Measurements from ENCODE around the gene PKNOX2. TPM values are rescaled to one million over a fixed set of nuclear protein-coding genes. Genes with fewer than 3 reads are reported as not detected.

The PKNOX2 gene
- total RNA-seq, 1 donor from 2014 or later = 17.8 TPM

- Histone ChIP-seq H3K9me3 (no peaks in the 10 kb centered on the region), H3K36me3 (no peaks in the 10 kb centered on the region), H3K4me3 (no peak overlapping the region), H3K27ac (no peak overlapping the region), H3K4me1 (no peaks in the 10 kb centered on the region), H3K27me3 (peaks cover 5% of the 10 kb centered on the region)
- DNase-seq = no peak
- intact Hi-C loops (cut with DNase I) = no loop called here
- ATAC-seq = no peak
- TF ChIP-seq CTCF (IDR thresholded peaks at IDR 0.05) = no peak
Measured at GRCh38 chr11:125358254-125358840, 193.8 kb downstream of the PKNOX2 start.

- Histone ChIP-seq H3K36me3 (no peaks in the 10 kb centered on the region), H3K27ac (no peak overlapping the region), H3K4me1 (no peaks in the 10 kb centered on the region), H3K27me3 (peaks cover 5% of the 10 kb centered on the region), H3K4me3 (no peak overlapping the region), H3K9me3 (no peaks in the 10 kb centered on the region)
- ATAC-seq (no peak), DNase-seq (no peak)
- no peak for TF ChIP-seq CTCF (IDR thresholded peaks at IDR 0.05)
- intact Hi-C loops (cut with DNase I) = no loop called here
Measured at GRCh38 chr11:125359130-125359529, 194.6 kb downstream of the PKNOX2 start.

DNA sequence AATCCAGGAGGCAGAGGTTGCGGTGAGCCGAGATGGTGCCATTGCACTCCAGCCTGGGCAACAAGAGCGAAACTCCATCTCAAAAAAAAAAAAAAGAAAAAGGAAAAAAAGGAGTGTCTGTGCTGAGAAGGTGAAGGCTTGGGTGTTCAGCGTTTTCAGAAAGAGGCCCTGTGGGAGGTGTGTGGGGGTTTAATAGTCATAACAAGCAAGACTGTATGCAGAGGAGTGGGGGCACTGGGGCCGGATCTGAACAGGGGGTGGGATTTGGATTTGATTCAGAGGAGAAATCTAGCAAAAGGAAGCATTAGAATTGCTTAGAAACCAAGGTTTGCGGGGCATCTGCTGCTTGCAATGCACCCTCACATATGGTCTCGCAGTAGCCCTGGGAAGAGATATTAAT lies 195.5 kb downstream of the PKNOX2 start:
- Histone ChIP-seq H3K4me1 (no peaks in the 10 kb centered on the region), H3K27ac (no peak overlapping the region), H3K9me3 (no peaks in the 10 kb centered on the region), H3K36me3 (no peaks in the 10 kb centered on the region), H3K27me3 (peaks cover 5% of the 10 kb centered on the region), H3K4me3 (no peak overlapping the region)
- DNase-seq = no peak
- no peak for ATAC-seq
- intact Hi-C loops (cut with DNase I) = no loop called here
- no peak for TF ChIP-seq CTCF (IDR thresholded peaks at IDR 0.05)

- ATAC-seq = no peak
- peak overlapping the region; percentile 11 for H3K27ac ChIP-seq
- peaks cover 4% of the 10 kb centered on the region for H3K4me1 ChIP-seq
- H3K9me3 ChIP-seq = no peaks in the 10 kb centered on the region
- DNase-seq = no peak
- no peaks in the 10 kb centered on the region for H3K36me3 ChIP-seq
- TF ChIP-seq CTCF (IDR thresholded peaks at IDR 0.05) = no peak
- intact Hi-C loops (cut with DNase I) = no loop called here
- H3K27me3 ChIP-seq = peaks cover 5% of the 10 kb centered on the region
- no peak overlapping the region for H3K4me3 ChIP-seq
Measured at GRCh38 chr11:125364121-125364826, 199.7 kb downstream of the PKNOX2 start.

DNA sequence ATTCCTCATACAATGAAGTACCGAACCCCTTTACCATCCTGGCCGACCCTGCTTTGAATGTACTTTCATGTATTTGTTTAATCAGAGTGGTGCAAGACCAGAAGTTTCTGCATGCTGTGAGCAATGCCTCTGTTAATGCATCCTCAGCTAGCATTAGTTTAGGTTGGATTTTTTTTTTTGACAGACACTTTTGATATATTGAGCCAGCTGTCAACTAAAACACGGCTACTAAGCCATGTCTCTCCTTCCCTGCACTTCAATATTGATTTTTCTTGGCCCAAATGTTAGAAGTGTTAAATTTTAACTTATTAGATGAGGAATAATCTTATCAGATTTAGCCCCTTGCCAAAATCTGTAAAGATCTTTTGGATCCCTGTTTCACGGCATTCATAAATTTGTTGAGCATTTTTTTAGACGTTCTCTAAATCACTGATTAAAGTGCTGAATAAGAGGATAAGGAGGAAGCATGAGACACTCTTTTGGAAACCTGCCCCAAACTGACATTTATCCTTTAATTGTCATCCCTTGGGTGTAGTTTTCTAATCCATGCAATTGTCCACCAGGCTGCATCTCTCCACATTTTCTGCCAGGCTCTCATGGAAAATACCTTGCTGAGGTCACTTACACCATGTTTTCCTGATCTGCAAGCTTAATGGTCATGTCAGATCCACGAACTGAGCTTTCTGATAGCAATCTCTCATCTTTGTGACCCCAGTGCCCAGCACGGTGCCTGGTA lies 200.8 kb downstream of the PKNOX2 start:
- TF ChIP-seq CTCF (IDR thresholded peaks at IDR 0.05) = no peak
- H3K36me3 ChIP-seq = no peaks in the 10 kb centered on the region
- DNase-seq (no peak), ATAC-seq (no peak)
- H3K27me3 ChIP-seq = peaks cover 7% of the 10 kb centered on the region
- no peaks in the 10 kb centered on the region for H3K9me3 ChIP-seq
- intact Hi-C loops (cut with DNase I) = no loop called here
- H3K27ac ChIP-seq = no peak overlapping the region
- no peak overlapping the region for H3K4me3 ChIP-seq
- peaks cover 4% of the 10 kb centered on the region for H3K4me1 ChIP-seq

Data from upper lobe of right lung (tissue), 1 donor.